NCI-H226 (cell line): ENCODE results near the gene ST6GALNAC2.
"Not testable (repeated sequence)": the region's sequence is repeated elsewhere in the genome, so short reads cannot be mapped to it uniquely, and the experiment has no call there.

Source experiments
- DNase-seq: peaks from one replicate; pipeline ENCODE4 v3.0.0-alpha.2; 2015

The ST6GALNAC2 gene

DNA sequence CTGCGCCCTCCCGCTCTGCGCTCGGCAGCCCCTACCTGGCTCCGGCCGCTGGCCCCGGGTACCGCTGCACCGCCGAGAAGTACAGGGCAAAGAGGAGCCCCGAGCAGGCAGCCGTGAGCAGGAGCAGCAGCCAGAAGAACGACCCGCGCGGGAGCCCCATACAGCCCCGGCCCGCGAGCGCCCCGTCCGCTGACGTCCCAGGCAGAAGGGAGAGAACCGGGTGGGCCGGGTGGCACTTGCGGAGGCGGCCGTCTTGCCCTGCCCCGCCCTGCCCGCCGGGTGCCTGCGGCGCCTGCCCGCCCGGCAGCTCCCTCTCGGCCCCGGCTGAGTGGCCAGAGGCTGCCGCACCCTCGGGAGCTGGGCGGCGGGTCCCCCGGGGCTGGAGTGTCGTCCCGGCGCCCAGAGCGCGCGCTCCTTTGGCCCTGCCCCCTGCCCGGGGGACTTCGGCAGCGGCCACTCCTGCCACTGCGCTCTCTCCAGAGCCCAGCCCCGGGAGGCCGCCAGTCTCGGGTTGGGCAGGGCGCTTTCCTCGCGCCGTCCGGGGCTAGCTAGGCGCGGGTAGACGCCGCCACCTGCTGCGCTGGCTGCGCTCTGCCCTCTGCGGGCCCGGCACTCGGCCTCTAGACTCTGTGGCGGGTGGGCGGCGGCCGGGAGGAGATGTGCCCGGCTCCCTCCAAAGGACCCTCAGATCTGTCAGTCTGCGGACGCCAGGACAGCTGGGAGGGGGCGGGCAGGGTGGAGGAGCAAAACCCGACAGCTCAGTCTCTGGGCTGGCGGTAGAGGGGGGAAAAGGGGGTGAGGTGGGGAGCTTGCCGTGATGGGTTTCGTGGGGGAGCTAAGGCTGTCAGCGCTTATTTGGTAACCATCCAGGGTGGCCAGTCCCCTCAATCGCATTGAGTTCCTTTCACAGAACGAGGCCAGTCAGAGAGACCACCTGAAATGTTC, at the start of gene ST6GALNAC2:
Gene ST6GALNAC2, minus strand, starts transcription at position 212 of the 945 bp plus-strand sequence. Its CDS starts 52 bp downstream, at position 160.
- DNase-seq: peak; percentile 33

DNA sequence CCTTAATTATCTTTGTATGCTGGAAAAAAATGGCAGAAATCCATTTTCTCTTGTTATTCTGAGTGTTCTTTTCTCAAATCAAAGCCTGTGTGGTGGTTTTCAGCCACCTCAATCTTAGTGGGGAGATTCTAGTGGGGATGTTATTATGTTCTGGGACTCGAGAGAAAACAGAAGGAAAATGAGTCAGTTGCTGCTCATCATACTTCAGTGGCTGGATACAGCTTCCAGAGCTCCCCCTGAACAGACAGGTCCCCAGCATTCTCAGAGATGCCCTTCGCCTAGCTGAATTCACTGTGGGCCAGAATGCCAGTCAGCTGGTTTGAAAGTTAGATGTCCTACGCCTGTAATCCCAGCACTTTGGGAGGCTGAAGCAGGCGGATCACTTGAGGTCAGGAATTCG, 49.4 kb upstream of the ST6GALNAC2 start:
- no peak for DNase-seq

DNA sequence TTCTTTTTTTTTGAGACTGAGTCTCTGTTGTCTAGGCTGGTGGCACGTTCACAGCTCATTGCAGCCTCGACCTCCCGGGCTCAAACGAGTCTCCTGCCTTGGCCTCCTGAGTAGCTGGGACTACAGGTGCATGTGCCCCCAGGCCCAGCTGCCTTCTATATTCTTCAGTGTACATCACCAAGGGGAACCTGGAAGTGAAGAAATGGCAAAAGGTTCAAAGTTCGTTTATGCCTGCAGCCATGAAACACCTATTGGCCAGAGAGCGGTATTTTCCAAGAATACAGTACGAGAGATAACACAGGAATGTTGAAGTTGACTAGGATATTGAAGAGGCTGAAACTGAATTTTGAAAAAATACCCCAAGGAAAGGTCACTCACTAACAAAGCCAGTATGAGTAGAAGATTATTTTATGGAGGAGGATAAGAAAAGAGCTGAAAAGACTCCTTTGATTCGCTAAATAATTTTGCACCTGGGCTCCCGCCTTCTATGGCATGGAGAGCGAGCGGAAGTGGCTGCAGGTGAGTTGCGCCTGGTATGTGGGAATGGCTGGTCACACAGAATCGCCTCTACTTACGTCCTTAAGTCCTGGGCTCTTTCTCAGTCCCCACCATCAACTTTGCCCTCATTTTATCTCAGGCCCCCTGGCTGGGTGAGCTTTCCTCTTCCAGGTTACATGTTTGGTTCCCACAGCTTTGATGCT, 48.1 kb upstream of the ST6GALNAC2 start:
- no peak for DNase-seq

DNA sequence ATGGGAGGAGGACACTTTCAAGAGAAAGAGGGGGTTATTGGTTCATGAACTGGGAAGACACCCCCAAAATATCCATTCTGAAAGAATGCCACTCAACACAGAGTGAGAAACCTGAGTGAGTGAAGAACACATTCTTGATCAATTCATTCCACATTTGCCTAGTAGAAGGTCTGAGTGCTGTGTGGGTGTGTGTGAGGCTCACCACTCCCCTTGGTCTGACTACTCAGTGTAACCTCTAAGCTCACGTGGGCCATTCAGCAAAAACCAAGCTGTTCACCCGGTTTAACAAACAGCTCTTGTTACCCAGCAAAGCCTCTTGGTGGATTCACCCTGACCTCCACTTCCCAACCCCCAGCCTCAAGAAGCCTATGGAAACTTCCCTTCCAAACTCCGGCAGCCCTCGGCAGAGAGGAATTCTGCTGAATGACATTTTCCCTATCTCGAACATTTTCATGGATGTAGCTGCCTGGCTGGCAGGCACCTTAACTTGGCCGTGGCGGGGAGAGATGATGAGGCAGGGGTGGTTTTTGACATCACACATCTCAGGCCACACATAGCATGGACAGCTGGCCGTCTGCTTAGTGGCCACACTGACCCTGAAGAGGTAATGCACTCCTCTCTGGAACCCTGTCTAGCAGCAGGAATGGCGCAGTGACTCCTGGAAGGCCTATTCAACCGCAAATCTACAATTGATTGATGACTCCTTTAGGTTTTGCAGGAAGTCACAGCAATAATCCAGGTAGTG, 46.3 kb upstream of the ST6GALNAC2 start:
- no peak for DNase-seq

DNA sequence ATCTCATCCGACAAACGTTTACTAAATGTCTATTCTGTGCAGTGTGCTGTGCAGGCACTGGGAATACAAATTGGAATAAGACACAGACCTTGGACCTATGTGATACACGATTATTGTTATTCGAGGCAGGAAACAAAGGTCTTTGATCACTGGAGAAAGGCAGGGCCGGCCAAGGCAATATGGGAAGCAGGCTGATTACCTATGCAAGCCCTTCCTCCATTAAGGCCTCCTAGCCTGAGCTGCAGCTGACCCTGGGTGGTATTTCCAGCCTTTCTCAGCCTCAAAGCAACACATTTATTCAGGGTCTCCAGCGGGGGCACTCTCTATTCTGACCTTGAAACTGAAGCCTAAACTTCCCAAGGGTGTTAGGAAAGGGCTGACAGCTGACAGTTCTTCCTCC, 44.5 kb upstream of the ST6GALNAC2 start:
- no peak for DNase-seq

DNA sequence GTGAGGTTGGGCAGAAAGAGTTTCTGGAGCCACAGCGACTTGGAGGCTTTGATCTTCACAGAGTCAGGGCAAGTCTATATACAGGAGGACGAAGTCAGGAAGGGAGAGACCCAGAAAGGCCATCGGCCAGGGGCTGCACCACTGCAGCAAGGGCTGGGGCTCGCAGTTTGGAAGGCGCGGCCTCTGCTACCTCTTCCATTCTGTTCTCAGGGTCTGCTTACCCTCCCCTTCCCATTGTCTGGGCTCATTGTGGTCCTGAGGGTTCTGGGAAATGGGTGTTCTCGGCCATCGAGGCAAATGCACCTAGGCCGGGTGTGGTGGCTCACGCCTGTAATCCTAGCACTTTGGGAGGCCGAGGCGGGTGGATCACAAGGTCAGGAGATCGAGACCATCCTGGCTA, 41.9 kb upstream of the ST6GALNAC2 start:
- no peak for DNase-seq

DNA sequence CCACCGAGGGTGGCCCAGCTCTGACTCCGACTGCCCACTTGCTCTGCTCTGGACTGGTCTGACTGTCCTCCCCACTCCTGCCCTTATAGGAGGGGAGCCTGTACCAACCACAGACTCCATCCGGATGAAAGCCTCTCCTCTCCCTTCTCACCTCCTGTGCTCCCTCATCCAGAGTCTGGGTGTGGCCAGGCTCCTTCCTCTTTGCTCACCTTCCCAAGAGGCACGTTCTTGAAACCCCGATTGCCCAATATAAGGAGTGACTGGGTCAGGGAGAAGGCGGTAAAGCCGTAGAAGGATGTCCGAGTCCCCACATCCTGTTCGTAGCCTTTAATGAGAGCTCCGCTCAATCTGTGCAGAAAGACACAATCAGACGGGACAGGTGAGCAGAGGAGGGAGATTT, 40.8 kb upstream of the ST6GALNAC2 start:
- no peak for DNase-seq

DNA sequence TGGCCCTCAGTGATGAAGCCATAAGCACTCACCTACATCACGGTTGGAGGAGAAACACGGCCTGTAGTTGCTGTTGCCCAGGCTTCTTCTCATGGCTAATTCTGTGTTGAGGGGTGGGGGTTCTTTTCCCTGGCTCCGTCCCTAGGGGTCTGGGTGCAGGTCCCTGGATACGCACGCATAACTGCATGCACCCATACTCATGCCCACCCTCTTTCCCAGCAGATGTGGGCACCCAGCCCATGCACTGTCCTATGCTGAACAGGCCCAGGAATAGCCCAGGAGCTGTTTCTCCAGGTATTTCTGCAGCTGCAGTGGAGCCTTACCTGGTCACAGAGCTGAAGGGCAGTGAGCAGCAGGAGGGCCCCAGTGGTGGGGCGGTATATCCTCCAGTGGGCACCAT, 39.8 kb upstream of the ST6GALNAC2 start:
- DNase-seq: no peak

DNA sequence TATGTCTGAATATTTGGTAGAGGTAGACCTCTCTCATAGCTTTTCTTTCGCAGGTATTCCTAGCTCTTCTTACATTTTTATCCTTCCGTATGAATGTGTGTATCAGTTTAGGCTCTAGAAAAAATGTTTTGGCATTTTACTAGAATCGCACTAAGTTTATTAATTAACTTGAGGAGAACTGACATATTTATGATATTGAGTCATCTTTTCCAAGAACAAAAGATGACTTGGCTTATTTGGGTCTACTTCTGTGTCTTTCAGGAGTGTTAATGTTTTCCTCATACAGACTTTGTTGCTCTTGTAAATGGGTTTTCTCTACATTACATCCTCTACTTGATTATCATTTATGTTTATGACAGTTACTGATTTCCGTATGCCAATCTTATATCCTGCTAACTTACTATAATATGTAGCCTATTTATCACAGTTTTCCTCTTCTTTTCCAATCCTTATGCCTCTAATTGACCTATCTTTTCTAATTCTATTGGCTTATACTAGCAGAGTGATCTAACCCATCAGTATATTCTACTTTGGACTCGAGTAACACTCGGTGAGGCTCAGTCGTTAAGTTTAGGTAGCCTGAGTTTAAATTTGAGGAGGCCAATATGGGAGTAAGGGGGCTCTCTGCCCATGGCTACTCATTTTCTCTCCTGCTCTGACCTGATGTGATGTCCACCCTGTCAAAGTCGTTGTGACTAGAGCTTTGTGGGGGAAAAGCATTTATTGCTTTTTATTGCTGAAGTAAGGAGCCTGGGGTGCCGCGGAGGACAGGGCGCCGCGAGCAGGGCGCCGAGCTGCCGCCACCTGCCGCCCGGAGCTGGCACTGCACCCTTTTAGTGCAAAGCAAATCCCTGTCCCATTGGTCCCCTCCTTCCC, 37.8 kb upstream of the ST6GALNAC2 start:
- DNase-seq: no peak

DNA sequence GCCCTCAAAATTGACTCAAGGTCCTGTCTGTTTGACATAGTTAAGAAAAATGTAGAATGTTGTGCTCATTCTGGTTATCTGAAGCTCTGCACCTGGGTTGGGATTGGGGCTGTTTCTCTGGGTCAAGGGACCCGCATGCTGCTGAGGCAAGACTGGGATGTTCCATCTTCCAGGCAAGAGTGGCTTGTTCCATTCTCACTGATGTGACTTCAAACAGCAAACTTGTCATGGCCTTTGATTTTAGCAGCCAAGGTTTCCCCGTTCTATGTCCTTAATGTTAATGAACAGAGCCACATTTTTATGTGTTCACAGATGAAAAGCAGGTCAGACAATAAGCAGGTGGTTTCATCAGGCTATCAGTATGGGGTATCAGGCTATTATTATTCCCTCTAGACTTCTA, 32.2 kb upstream of the ST6GALNAC2 start:
- no peak for DNase-seq

DNA sequence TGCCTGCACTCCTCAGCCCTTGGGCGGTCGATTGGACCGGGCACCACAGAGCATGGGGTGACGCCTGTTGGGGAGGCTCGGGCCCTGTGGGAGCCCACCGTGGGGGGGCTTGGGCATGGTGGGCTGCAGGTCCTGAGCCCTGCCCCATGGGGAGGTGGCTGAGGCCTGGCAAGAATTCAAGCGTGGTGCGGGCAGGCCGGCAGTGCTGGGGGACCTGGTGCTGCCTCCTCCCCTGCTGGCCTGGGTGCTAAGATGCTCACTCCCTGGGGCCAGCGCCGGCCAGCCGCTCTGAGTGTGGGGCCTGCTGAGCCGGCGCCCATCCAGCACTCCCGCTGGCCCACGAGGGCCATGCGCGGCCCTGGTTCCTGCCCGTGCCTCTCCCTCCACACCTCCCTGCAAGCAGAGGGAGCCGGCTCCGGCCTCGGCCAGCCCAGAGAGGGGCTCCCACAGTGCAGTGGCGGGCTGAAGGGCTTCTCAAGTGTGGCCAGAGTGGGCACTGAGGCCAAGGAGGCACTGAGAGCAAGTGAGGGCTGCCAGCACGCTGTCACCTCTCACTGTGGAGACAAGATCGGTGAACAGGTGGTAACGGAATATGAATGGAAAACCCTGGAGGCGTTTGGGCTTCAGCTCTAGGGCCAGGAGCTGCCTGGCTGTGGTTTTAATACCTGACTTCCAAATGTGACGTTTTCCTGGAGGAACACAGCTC, 29.4 kb upstream of the ST6GALNAC2 start:
- no peak for DNase-seq

DNA sequence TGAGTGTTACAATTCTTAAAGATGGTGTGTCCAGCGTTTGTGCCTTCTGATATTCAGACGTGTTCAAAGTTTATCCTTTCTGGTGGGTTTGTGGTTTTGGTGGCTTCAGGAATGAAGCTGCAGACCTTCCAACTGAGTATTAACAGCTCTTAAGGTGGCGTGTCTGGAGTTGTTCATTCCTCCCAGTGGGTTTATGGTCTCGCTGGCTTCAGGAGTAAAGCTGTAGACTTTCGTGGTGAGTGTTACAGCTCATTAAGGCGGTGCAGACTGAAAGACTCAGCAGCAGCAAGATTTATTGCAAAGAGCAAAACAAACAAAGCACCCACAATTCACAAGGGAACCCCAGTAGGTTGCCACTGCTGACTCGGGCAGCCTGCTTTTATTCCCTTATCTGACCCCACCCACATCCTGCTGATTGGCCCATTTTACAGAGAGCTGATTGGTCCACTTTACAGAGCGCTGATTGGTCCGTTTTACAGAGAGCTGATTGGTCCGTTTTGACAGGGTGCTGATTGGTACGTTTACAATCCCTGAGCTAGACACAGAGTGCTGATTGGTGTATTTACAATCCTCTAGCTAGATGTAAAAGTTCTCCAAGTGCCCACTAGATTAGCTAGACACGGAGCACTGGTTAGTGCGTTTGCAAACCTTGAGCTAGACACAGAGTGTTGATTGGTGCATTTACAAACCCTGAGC, 28.6 kb upstream of the ST6GALNAC2 start:
- DNase-seq: not testable (repeated sequence)

DNA sequence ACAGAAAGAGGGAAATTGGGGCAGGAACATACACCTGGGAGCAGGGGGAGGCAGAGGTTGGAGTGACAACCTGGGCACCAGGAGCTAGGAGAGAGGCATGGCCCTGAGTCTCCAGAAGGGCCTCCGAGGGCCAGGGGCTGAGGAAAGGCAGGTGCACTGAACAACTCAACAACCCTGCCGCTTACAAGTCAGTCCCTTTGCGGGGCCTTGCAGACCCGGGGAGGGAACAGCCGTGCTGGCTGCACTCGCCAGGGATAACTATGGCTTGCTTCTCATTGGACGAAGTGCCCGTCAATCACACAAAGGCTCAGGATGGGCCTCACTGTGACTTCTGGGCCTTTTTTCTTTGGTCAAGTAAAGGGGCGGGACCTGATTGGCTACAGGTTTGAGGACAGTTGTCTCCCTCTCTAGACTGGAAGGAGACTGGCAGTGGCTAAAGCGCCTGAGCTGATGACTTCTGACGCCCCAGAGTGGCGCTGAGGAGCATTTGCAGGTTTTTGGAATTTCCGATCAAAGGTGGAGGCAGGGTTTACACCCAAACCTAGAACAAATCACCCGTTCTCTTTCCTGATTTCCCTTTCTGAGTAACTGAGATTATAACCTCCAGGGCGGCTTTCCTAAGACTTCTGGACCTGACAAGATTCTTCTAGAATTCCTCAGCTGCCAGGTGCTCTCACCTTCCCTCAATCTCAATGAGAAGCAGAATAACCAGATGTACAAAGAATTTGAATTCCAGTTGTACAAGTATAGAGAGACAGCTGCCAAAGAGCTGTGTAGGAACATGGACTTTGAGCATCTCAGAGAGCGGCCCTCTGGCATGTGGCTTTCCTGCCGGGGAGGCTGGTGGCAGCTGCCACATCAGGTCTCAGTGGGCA, 27.6 kb upstream of the ST6GALNAC2 start:
- DNase-seq: no peak

DNA sequence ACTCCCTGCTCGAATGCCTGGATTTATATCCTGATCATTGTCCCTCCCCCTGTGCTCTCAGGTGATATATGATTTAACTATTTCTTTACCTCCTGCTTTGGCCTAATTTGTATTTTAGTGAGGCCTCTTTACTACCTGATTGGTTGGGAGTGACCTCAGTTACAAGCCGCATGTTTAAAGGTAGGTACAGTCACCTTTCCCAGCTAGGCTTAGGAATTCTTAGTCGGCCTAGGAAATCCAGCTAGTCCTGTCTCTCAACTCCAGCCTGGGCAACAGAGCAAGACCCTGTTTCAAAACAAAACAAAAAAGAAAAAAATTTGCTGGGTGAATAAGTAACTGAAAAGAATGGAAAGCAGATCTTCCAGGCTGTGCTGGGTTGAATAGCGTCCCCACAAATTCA, 26.8 kb upstream of the ST6GALNAC2 start:
- no peak for DNase-seq

DNA sequence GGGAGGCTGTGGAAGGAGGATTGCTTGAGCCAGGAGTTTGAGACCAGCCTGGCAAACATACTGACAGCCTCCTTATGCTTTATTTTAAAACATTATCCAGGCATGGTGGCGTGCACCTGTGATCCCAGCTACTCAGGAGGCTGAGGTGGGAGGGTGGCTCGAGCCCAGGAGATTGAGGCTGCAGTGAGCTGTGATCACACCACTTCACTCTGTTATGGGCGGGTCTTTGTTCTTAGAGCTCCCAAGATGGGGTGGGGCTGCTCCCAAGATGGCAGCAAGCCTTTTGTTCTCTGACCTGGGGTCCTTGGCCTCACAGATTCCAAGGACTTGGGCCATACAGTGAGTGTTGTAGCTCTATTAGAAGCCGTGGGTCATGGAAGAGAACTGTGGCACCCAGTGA, 26.1 kb upstream of the ST6GALNAC2 start:
- DNase-seq: no peak

DNA sequence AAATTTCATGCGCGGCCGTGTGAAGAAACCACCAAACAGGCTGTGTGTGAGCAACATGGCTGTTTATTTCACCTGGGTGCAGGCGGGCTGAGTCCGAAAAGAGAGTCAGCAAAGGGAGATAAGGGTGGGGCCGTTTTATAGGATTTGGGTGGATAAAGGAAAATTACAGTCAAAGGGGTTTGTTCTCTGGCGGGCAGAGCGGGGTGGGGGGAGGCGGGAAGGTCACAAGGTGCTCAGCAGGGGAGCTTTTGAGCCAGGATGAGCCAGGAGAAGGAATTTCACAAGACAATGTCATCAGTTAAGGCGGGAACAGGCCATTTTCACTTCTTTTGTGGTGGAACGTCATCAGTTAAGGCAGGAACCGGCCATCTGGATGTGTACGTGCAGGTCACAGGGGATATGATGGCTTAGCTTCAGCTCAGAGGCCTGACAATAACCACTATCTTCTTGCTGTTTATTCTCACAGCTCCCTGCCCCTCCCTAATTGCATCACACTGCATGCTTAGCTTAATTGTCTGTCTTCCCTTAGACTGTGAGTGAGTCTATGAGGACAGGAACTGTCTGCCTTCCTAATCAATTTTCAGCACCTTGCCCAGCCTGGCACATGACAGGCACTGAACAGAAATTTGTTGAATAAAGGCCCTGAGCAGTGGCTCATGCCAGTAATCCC, 25.6 kb upstream of the ST6GALNAC2 start:
- not testable (repeated sequence) for DNase-seq

DNA sequence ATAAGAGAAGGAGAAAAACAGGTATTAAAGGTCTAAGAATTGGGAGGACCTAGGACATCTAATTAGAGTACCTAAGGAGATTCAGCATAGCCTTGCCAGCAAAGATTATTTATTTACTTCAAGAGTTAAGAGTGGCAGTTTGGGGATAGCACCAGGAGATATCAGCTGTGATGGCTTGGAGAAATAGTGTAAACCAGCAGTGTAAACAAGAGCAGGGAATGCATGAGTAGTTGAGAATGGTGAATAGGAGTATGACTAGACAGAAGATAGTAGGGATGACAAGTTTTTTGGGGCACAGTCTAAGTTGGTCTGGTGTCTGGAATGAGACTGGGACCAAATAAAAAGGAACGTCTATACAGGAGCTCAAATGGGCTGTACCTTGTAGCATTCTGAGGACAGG, 21.0 kb upstream of the ST6GALNAC2 start:
- DNase-seq: not testable (repeated sequence)

DNA sequence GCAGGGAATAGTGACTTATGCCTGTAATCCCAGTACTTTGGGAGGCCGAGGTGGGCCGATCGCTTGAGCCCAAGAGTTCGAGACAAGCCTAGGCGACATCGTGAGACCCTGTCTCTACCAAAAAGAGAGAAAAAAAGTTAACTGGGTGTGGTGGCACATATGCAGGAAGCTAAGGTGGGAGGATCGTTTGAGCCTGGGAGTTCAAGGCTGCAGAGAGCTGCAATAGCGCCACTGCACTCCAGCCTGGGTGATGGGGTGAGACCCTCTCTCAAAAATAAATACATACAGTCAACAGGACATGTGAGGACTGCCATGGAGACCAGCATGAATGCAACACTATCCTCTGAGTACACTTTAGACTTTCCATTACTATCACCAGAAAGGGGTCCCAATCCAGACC, 15.4 kb upstream of the ST6GALNAC2 start:
- no peak for DNase-seq

DNA sequence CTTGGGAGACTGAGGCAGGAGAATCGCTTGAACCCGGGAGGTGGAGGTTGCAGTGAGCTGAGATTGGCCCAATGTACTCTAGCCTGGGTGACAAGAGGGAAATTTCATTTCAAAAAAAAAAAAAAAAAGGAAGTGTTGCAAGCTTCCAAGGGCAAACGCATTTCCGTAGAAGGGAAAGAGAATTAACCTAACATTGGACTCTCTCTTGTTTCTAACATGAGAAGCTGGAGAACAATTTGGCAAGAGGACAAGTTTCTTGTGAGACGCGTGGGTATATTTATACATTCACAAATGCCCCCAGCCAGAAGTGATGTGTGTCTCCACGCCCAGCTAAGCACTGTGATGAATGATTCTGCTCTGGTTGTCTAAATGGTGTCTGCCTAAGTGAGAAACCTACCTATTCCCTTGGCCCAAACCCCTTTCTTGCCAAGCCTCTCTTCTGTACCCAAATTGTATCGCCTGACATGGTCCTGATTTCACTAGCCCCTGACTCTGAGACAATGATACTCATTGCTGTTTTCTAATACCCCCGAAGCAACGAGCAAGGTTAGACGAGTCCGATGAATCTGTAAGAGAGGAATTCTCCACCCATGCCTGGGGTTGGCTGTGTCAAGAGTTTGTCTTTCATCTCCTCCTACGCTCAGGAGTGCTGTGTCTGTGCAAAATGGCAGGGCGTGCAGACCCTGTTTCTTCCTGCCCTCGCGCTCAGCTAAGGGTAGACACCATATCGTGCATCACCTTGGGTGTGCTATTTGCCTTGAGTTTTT, 14.2 kb upstream of the ST6GALNAC2 start:
- DNase-seq: no peak
